Measurements from ENCODE around the gene USP17L19. TPM values are rescaled to one million over a fixed set of nuclear protein-coding genes. Genes with fewer than 3 reads are reported as not detected.
"Not testable (repeated sequence)": the region's sequence is repeated elsewhere in the genome, so short reads cannot be mapped to it uniquely, and the experiment has no call there.

Gene USP17L19
- not detected for polyA plus RNA-seq (ENCODE audit: insufficient read length in 10 of 10)
- long read RNA-seq, donor 1: 0 reads
- long read RNA-seq, donor 2: 0 reads
- long read RNA-seq, donor 3: 0 reads
- long read RNA-seq, donor 4: 0 reads
- long read RNA-seq, donor 5: 0 reads
- long read RNA-seq, donor 6: 0 reads
- long read RNA-seq, donor 7: 0 reads
- long read RNA-seq, donor 8: 0 reads
- long read RNA-seq, donor 9: 0 reads

- not testable (repeated sequence) for DNase-seq
Measured at GRCh38 chr4:9253078-9253477, at the start of gene USP17L19. TSS of gene USP17L19 (plus strand) at chr4:9253378. CDS start at chr4:9253378, 0 bp downstream.

- not testable (repeated sequence) for DNase-seq
Measured at GRCh38 chr4:9210357-9210756, 42.8 kb upstream of the USP17L19 start, which contains the start of gene USP17L10. TSS of gene USP17L10 (plus strand) at chr4:9210657. CDS start at chr4:9210657, 0 bp downstream.

- not testable (repeated sequence) for DNase-seq
Measured at GRCh38 chr4:9214701-9215100, 38.5 kb upstream of the USP17L19 start.

GRCh38 chr4:9215105-9215504, 38.1 kb upstream of the USP17L19 start, which contains the start of gene USP17L11:
TSS of gene USP17L11 (plus strand) at chr4:9215405. CDS start at chr4:9215405, 0 bp downstream.
- not testable (repeated sequence) for DNase-seq

GRCh38 chr4:9219852-9220251, 33.3 kb upstream of the USP17L19 start, which contains the start of gene USP17L12:
TSS of gene USP17L12 (plus strand) at chr4:9220152. CDS start at chr4:9220152, 0 bp downstream.
- DNase-seq: not testable (repeated sequence)

GRCh38 chr4:9224596-9224995, 28.6 kb upstream of the USP17L19 start, which contains the start of gene USP17L13:
TSS of gene USP17L13 (plus strand) at chr4:9224896. CDS start at chr4:9224896, 0 bp downstream.
- DNase-seq: not testable (repeated sequence)

GRCh38 chr4:9230249-9230648, 22.9 kb upstream of the USP17L19 start:
- not testable (repeated sequence) for DNase-seq

- DNase-seq: not testable (repeated sequence)
Measured at GRCh38 chr4:9234085-9234484, 19.1 kb upstream of the USP17L19 start, which contains the start of gene USP17L15. TSS of gene USP17L15 (plus strand) at chr4:9234385. CDS start at chr4:9234385, 0 bp downstream.

- DNase-seq: not testable (repeated sequence)
Measured at GRCh38 chr4:9238461-9238860, 14.7 kb upstream of the USP17L19 start.

- not testable (repeated sequence) for DNase-seq
Measured at GRCh38 chr4:9243579-9243978, 9.6 kb upstream of the USP17L19 start, which contains the start of gene USP17L17. TSS of gene USP17L17 (plus strand) at chr4:9243879. CDS start at chr4:9243879, 0 bp downstream.

- not testable (repeated sequence) for DNase-seq
Measured at GRCh38 chr4:9247953-9248680, 5.1 kb upstream of the USP17L19 start, which contains the start of gene USP17L18. TSS of gene USP17L18 (plus strand) at chr4:9248630. CDS start at chr4:9248630, 0 bp downstream.

- DNase-seq: not testable (repeated sequence)
Measured at GRCh38 chr4:9257824-9258223, 4.6 kb downstream of the USP17L19 start, which contains the start of gene USP17L20. TSS of gene USP17L20 (plus strand) at chr4:9258124. CDS start at chr4:9258124, 0 bp downstream.

GRCh38 chr4:9262572-9262971, 9.4 kb downstream of the USP17L19 start, which contains the start of gene USP17L21:
TSS of gene USP17L21 (plus strand) at chr4:9262872. CDS start at chr4:9262872, 0 bp downstream.
- DNase-seq: not testable (repeated sequence)

GRCh38 chr4:9267319-9267718, 14.1 kb downstream of the USP17L19 start, which contains the start of gene USP17L22:
TSS of gene USP17L22 (plus strand) at chr4:9267619. CDS start at chr4:9267619, 0 bp downstream.
- DNase-seq: not testable (repeated sequence)

- DNase-seq: not testable (repeated sequence)
Measured at GRCh38 chr4:9271719-9272118, 18.5 kb downstream of the USP17L19 start.

Other genes with a start within 250 kb of the USP17L19 start
- gene FAM90A26, start 83.0 kb upstream of the USP17L19 start, polyA plus RNA-seq (ENCODE audit: insufficient read length in 10 of 10): under 1 TPM in 2 of 10 donors, not detected in 8; 0.13 to 0.20 TPM
- not detected for gene USP17L10, start 42.7 kb upstream of the USP17L19 start, polyA plus RNA-seq (ENCODE audit: insufficient read length in 10 of 10)
- not detected for gene USP17L11, start 38.0 kb upstream of the USP17L19 start, polyA plus RNA-seq (ENCODE audit: insufficient read length in 10 of 10)
- not detected for gene USP17L12, start 33.2 kb upstream of the USP17L19 start, polyA plus RNA-seq (ENCODE audit: insufficient read length in 10 of 10)
- gene USP17L13, start 28.5 kb upstream of the USP17L19 start, polyA plus RNA-seq (ENCODE audit: insufficient read length in 10 of 10): not detected
- not detected for gene USP17L15, start 19.0 kb upstream of the USP17L19 start, polyA plus RNA-seq (ENCODE audit: insufficient read length in 10 of 10)
- not detected for gene USP17L17, start 9.5 kb upstream of the USP17L19 start, polyA plus RNA-seq (ENCODE audit: insufficient read length in 10 of 10)
- not detected for gene USP17L18, start 4.7 kb upstream of the USP17L19 start, polyA plus RNA-seq (ENCODE audit: insufficient read length in 10 of 10)
- gene USP17L20, start 4.7 kb downstream of the USP17L19 start, polyA plus RNA-seq (ENCODE audit: insufficient read length in 10 of 10): not detected
- not detected for gene USP17L21, start 9.5 kb downstream of the USP17L19 start, polyA plus RNA-seq (ENCODE audit: insufficient read length in 10 of 10)
- not detected for gene USP17L22, start 14.2 kb downstream of the USP17L19 start, polyA plus RNA-seq (ENCODE audit: insufficient read length in 10 of 10)
- not detected for gene USP17L24, start 71.8 kb downstream of the USP17L19 start, polyA plus RNA-seq (ENCODE audit: insufficient read length in 10 of 10)
- gene USP17L25, start 76.5 kb downstream of the USP17L19 start, polyA plus RNA-seq (ENCODE audit: insufficient read length in 10 of 10): not detected
- not detected for gene USP17L26, start 81.3 kb downstream of the USP17L19 start, polyA plus RNA-seq (ENCODE audit: insufficient read length in 10 of 10)
- gene USP17L5, start 86.0 kb downstream of the USP17L19 start, polyA plus RNA-seq (ENCODE audit: insufficient read length in 10 of 10): not detected
- gene USP17L27, start 90.8 kb downstream of the USP17L19 start, polyA plus RNA-seq (ENCODE audit: insufficient read length in 10 of 10): not detected
- not detected for gene USP17L28, start 95.5 kb downstream of the USP17L19 start, polyA plus RNA-seq (ENCODE audit: insufficient read length in 10 of 10)
- gene USP17L29, start 100.3 kb downstream of the USP17L19 start, polyA plus RNA-seq (ENCODE audit: insufficient read length in 10 of 10): not detected
- gene USP17L30, start 109.8 kb downstream of the USP17L19 start, polyA plus RNA-seq (ENCODE audit: insufficient read length in 10 of 10): not detected
- gene DEFB131A, start 191.0 kb downstream of the USP17L19 start, polyA plus RNA-seq (ENCODE audit: insufficient read length in 10 of 10): not detected